K562 (cell line): Measurements from ENCODE around the gene VRK3. TPM values are rescaled to one million over a fixed set of nuclear protein-coding genes. Genes with fewer than 3 reads are reported as not detected.

ENCODE experiments used
- ATF2 ChIP-seq: sonication (generic); formaldehyde crosslinking; IDR thresholded peaks from 2 replicates; pipeline ENCODE4 v1.8.1; 2022; ENCODE audit warnings: missing genetic modification reagents
- C11orf30 ChIP-seq: fragments of 450-650 bp; IDR thresholded peaks from 2 replicates; pipeline ENCODE4 v1.6.1; 2016; ENCODE audit warnings: low read depth, mild to moderate bottlenecking
- CBX5 ChIP-seq: IDR thresholded peaks from 2 replicates; pipeline ENCODE4 v1.6.1; 2014; ENCODE audit warnings: low read depth, borderline replicate concordance
- GATA2 ChIP-seq: sonication (generic); formaldehyde crosslinking; IDR thresholded peaks from 2 replicates; pipeline ENCODE4 v1.4.0; 2020; ENCODE audit warnings: mild to moderate bottlenecking, missing genetic modification reagents
- GTF2A2 ChIP-seq: IDR thresholded peaks from 2 replicates; pipeline ENCODE4 v1.6.1; 2016; ENCODE audit warnings: mild to moderate bottlenecking, missing genetic modification characterization, missing compliant biosample characterization
- JUN ChIP-seq, 2 experiments: sonication (generic) in 1 of 2; formaldehyde crosslinking in 1 of 2; IDR thresholded peaks; 2 replicates each; pipeline versions ENCODE4 v1.6.1 to v1.8.0; 2012 to 2022; ENCODE audit warnings: borderline replicate concordance in 2 of 2, mild to moderate bottlenecking in 2 of 2, improper control_type of control experiment in 1 of 2, low read depth in 1 of 2, low read length in 1 of 2, missing genetic modification reagents in 1 of 2
- LCOR ChIP-seq: sonication (generic); formaldehyde crosslinking; IDR thresholded peaks from 2 replicates; pipeline ENCODE4 v1.8.0; 2022; ENCODE audit warnings: mild to moderate bottlenecking, missing genetic modification reagents
- MAX ChIP-seq: sonication (generic); formaldehyde crosslinking; IDR thresholded peaks from 2 replicates; pipeline ENCODE4 v1.9.0; 2022; ENCODE audit warnings: mild to moderate bottlenecking, missing genetic modification reagents
- MIER1 ChIP-seq: fragments of 450-650 bp; IDR thresholded peaks from 2 replicates; pipeline ENCODE4 v1.6.1; 2016; ENCODE audit warnings: antibody characterized with exemption, mild to moderate bottlenecking, low read depth
- MLX ChIP-seq, 2 experiments: fragments of 450-650 bp in 1 of 2; sonication (generic) in 1 of 2; formaldehyde crosslinking; conservative IDR thresholded peaks; 2 replicates each; pipeline versions ENCODE4 v1.4.0 to v1.8.1; 2020 to 2022; ENCODE audit warnings: mild to moderate bottlenecking in 1 of 2, missing genetic modification reagents in 1 of 2
- NFE2 ChIP-seq: IDR thresholded peaks from 2 replicates; pipeline ENCODE4 v1.6.1; 2014; ENCODE audit warnings: antibody characterized with exemption, low read depth
- POLR3A ChIP-seq: IDR thresholded peaks from 2 replicates; pipeline ENCODE4 v1.6.1; 2011; ENCODE audit warnings: borderline replicate concordance, mild to moderate bottlenecking, moderate library complexity; ENCODE audit not compliant: insufficient read length, insufficient read depth; ENCODE audit errors: extremely low read depth
- STAT5B ChIP-seq: fragments of 250-450 bp; sonication (Bioruptor Pico); IDR thresholded peaks from 2 replicates; pipeline ENCODE4 v1.8.0; 2021; ENCODE audit warnings: mild to moderate bottlenecking, inconsistent platforms
- TAF9B ChIP-seq: fragments of 450-650 bp; IDR thresholded peaks from 2 replicates; pipeline ENCODE4 v1.6.1; 2018; ENCODE audit warnings: mild to moderate bottlenecking; ENCODE audit not compliant: partially characterized antibody
- TARDBP ChIP-seq: fragments of 450-650 bp; IDR thresholded peaks from 2 replicates; pipeline ENCODE4 v1.6.1; 2016
- U2AF1 ChIP-seq: fragments of 200-400 bp; formaldehyde crosslinking; optimal IDR thresholded peaks from 2 replicates; pipeline ENCODE3; 2017; ENCODE audit warnings: mild to moderate bottlenecking, low read depth, low read length, moderate library complexity
- ZNF146 ChIP-seq: IDR thresholded peaks from one replicate; pipeline ENCODE4 v1.6.1; 2018; ENCODE audit warnings: missing compliant biosample characterization; ENCODE audit not compliant: unreplicated experiment
- ZNF551 ChIP-seq: fragments of 250-450 bp; sonication (Bioruptor Pico); IDR thresholded peaks from 2 replicates; pipeline ENCODE4 v1.5.0; 2021; ENCODE audit warnings: mild to moderate bottlenecking, moderate library complexity
- ZNF583 ChIP-seq: fragments of 250-450 bp; sonication (Bioruptor Pico); IDR thresholded peaks from 2 replicates; pipeline ENCODE4 v1.4.0; 2020
- ZNF717 ChIP-seq: fragments of 250-450 bp; sonication (Bioruptor Pico); IDR thresholded peaks from 2 replicates; pipeline ENCODE4 v1.5.0; 2021
- polyA plus RNA-seq, 8 experiments: library from polyadenylated mRNA; depleted of rRNA in 4 of 8; stranded (reverse) in 5 of 8; unstranded in 3 of 8; fragments of >200 nt; fragmentation: Nextera tagmentation in 2 of 8; fragmentation: Illumina TruSeq in 1 of 8; extraction: Ambion mirVana in 2 of 8; extraction: Trizol in 1 of 8; gene quantifications; 2 replicates each; pipeline versions ENCODE4 v1.2.1 to v1.2.3, GENCODE V29; 2011 to 2014; ENCODE audit warnings: inconsistent platforms in 1 of 8, missing spikeins in 1 of 8
- total RNA-seq, 7 experiments: library from RNA; depleted of rRNA in 6 of 7; stranded (reverse); fragments of >200 nt in 6 of 7; fragmentation: Illumina TruSeq in 2 of 7; extraction: Trizol in 2 of 7; gene quantifications; 2 replicates each; pipeline versions ENCODE4 v1.2.1 to v1.2.3, GENCODE V29; 2011 to 2021; ENCODE audit warnings: low replicate concordance in 1 of 7
- TF ChIP-seq, protein P1 (sequence below), 2 experiments: IDR thresholded peaks in 1 of 2; conservative IDR thresholded peaks in 1 of 2; 2 replicates each; pipeline ENCODE4 v1.6.1; 2016; ENCODE audit warnings: low read depth in 2 of 2, mild to moderate bottlenecking in 1 of 2, missing compliant biosample characterization in 1 of 2, missing genetic modification characterization in 1 of 2, moderate library complexity in 1 of 2

Gene VRK3
- total and polyA plus RNA-seq, 9 of the 15 experiments (the other 6 are each of a cell fraction or from before 2014, with no cell fraction given), result 25.6 to 94.3 (median 42.9) TPM

DNA sequence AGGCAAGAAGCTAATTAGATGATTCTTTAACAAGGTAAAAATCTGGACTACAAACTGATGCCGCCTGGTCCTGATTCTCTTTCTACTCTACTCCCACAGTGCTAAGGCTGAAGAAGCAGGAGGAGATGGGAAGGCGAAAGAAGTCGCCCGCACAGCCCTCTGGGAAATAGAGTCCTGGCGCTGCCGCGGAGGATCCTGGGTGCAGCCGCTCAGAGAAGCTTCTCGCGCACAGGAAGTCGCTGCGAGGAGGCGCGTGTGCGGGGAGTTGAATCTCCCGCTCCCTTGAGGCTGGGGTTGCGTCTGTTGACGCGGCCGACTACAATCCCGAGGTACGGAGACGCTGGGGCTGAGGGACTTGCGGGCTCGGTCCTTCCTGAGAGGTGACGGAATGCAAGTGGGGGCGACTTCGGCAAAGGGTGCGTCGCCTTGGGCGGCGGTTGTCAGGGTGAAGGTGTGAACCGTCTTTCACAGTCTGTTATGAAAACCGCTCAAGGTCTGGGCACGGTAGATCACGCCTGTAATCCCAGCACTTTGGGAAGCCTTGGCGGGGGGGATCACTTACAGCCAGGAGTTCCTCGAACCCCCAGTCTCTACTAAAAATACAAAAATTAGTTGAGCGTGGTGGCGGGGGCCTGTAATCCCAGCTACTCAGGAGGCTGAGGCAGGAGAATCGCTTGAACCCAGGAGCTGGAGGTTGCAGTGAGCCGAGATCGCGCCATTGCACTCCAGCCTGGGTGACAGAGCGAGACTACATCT is 800 bp upstream of the VRK3 start, which contains the start of gene ZNF473 (continued):
- TF ChIP-seq ATF2 (CRISPR knock-in tag), result no peak
- TF ChIP-seq, protein P1, sequence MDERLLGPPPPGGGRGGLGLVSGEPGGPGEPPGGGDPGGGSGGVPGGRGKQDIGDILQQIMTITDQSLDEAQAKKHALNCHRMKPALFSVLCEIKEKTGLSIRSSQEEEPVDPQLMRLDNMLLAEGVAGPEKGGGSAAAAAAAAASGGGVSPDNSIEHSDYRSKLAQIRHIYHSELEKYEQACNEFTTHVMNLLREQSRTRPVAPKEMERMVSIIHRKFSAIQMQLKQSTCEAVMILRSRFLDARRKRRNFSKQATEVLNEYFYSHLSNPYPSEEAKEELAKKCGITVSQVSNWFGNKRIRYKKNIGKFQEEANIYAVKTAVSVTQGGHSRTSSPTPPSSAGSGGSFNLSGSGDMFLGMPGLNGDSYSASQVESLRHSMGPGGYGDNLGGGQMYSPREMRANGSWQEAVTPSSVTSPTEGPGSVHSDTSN (CRISPR knock-in tag; IDR thresholded peaks at IDR 0.05; ENCODE audit: low read depth), result no peak
- TF ChIP-seq, protein P1 (tag; conservative IDR thresholded peaks at IDR 0.05; ENCODE audit: low read depth), result peak; percentile 58; the same call in 1 of the 2 replicates
- TF ChIP-seq ZNF717 (CRISPR knock-in tag), result no peak
- TF ChIP-seq CBX5, result no peak
- TF ChIP-seq ZNF551 (CRISPR knock-in tag), result no peak
- TF ChIP-seq POLR3A, result no peak
- peak in 1 of 2 experiments; percentile 93; a peak in 1 of 4 replicates for TF ChIP-seq MLX (CRISPR knock-in tag; conservative IDR thresholded peaks at IDR 0.05)
- TF ChIP-seq GTF2A2, result no peak
- TF ChIP-seq TAF9B, result no peak
- TF ChIP-seq STAT5B (CRISPR knock-in tag), result no peak
- no peak for TF ChIP-seq GATA2 (CRISPR knock-in tag)
- TF ChIP-seq MAX (CRISPR knock-in tag), result peak; percentile 99
- TF ChIP-seq NFE2, result no peak
- peak; percentile 99 for TF ChIP-seq LCOR
- no peak for TF ChIP-seq TARDBP
- no peak for TF ChIP-seq U2AF1
- 0 out of 2 replicates have a peak, but pooled peaks have one; percentile 33 for TF ChIP-seq ZNF583 (CRISPR knock-in tag)
- TF ChIP-seq MIER1, result no peak
- no peak for TF ChIP-seq JUN (IDR thresholded peaks at IDR 0.05; ENCODE audit: borderline replicate concordance, low read depth, low read length)
- TF ChIP-seq JUN (CRISPR knock-in tag; IDR thresholded peaks at IDR 0.05; ENCODE audit: borderline replicate concordance), result peak; percentile 80; the same call in 1 of the 2 replicates
- TF ChIP-seq ZNF146 (CRISPR knock-in tag), result no peak
- peak; percentile 55; the same call in 1 of the 2 replicates for TF ChIP-seq C11orf30
